GM12801 (cell line): ENCODE data around the gene GATAD2A.

Experiments
- CTCF ChIP-seq: IDR thresholded peaks from one replicate; pipeline ENCODE4 v1.5.1; 2011; ENCODE audit warnings: control low read depth; ENCODE audit not compliant: insufficient read length; ENCODE audit errors: extremely low read depth

Gene GATAD2A

GRCh38 chr19:19513682-19514081 lies 108.2 kb downstream of the GATAD2A start:
- TF ChIP-seq CTCF = no peak

- TF ChIP-seq CTCF = no peak
Observed at GRCh38 chr19:19514215-19514657, 108.8 kb downstream of the GATAD2A start.

GRCh38 chr19:19514881-19515641 lies 109.6 kb downstream of the GATAD2A start, which contains the start of gene TSSK6:
TSSK6 (minus strand) TSS chr19:19515548; CDS start chr19:19515427, 121 bp downstream.
- no peak for TF ChIP-seq CTCF

- no peak for TF ChIP-seq CTCF
Observed at GRCh38 chr19:19515642-19516519, 110.4 kb downstream of the GATAD2A start, which contains the start of gene NDUFA13. NDUFA13 (plus strand) TSS chr19:19516225; CDS start chr19:19516239, 14 bp downstream.

GRCh38 chr19:19517235-19517619 lies 111.8 kb downstream of the GATAD2A start:
- TF ChIP-seq CTCF = no peak

- TF ChIP-seq CTCF = no peak
Observed at GRCh38 chr19:19520989-19521388, 115.5 kb downstream of the GATAD2A start.

- no peak for TF ChIP-seq CTCF
Observed at GRCh38 chr19:19523177-19523576, 117.7 kb downstream of the GATAD2A start.
